ENCODE results near the gene U2SURP. TPM values are rescaled to one million over a fixed set of nuclear protein-coding genes. Genes with fewer than 3 reads are reported as not detected.

The U2SURP gene
- total RNA-seq, result 100 to 1,000 TPM; 134 to 147 TPM

- Mint-ChIP-seq H3K36me3 (peaks cover 3% of the 10 kb centered on the region), H3K4me3 (peak within 1 kb of the TSS; percentile 91), H3K4me1 (peaks cover 21% of the 10 kb centered on the region), H3K27me3 (peaks cover 2% of the 10 kb centered on the region), H3K27ac (peak within 1 kb of the TSS; percentile 99), H3K9me3 (no peaks in the 10 kb centered on the region)
- DNase-seq (peak; percentile 86), ATAC-seq (ENCODE audit: low read depth) (peak; percentile 88)
- POLR2A ChIA-PET, result interaction anchor here (0.5 to 3.1 kb wide), 13 partner anchors 10 to 1263 kb away, joined by 3 to 24 read pairs (median 4); partner anchors contain the start of genes ATR, DIPK2A, RNF7 and TFDP2
Observed at GRCh38 chr3:143001369-143002082, at the start of gene U2SURP. TSS of gene U2SURP (plus strand) at chr3:143001570. CDS start at chr3:143001629, 59 bp downstream.

DNA sequence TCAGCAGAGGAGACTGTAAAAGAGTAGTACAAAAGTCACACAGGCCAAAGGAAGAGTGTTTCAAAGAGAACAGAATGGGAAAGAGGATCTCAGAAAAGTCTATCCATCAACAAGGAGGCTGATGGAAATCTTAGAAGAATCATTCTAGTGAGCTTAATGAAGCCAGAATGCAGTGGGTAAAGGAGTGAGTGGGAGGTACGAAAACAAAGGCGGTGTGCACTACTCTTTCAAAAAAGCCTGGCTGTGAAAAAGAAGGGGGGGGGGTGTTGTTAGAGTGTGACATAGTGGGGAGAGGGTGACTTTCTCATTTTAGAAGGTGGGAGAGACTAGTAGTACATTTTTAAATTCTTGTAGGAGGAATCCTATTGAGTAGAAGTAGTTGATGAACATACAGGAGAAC is 49.6 kb upstream of the U2SURP start:
- Mint-ChIP-seq H3K4me3 (no peak overlapping the region), H3K4me1 (peaks cover 4% of the 10 kb centered on the region), H3K27me3 (peaks cover 49% of the 10 kb centered on the region), H3K36me3 (no peaks in the 10 kb centered on the region), H3K27ac (no peak overlapping the region), H3K9me3 (no peaks in the 10 kb centered on the region)
- DNase-seq, result no peak
- POLR2A ChIA-PET, result no interaction called here
- ATAC-seq (ENCODE audit: low read depth), result no peak

DNA sequence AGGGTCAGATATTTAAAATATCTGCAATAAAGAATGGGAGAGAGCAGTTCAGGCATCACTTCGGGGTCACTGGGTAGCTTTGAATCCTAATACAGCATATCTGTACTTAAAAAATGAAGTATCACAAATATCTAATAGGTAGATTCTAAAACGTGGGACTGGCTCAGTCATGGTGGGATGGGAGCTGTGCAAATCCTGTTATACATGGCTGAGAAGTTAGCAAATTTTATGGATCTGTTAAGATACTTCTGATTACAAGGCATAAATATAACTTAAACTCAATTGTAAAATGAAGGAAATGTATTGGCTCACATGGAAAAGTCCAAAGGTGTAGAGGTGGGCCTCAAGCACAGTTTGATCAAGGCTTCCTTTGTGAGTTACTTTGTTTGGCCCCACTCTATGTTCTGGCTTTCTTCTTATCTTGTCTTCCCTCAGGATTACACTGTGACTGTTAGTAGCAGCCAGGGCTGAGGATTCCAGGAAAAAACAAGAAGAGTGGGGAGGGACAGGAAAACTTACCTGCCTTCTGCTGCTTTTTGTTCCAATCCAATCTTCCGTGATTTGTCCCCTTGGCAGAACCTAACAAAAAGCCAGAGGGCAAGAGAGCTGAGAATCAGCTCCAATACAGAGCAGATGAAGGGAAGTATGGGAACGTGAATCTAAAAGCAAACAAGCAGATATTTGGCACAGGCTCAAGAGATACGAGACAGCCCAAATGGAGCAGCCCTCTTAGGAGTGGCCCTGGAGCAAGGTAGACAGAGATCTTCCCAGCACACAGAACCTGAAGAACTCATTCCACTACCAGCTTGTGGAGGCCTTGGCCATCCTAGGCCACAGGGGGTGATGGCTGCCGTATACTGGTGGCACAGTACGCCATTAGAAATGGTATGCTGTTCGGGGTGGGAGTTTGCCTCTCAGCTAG is 48.8 kb upstream of the U2SURP start:
- POLR2A ChIA-PET, result no interaction called here
- Mint-ChIP-seq H3K9me3 (no peaks in the 10 kb centered on the region), H3K27me3 (peaks cover 50% of the 10 kb centered on the region), H3K4me3 (no peak overlapping the region), H3K27ac (no peak overlapping the region), H3K4me1 (peaks cover 1% of the 10 kb centered on the region), H3K36me3 (no peaks in the 10 kb centered on the region)
- ATAC-seq (ENCODE audit: low read depth), result no peak
- DNase-seq, result no peak

DNA sequence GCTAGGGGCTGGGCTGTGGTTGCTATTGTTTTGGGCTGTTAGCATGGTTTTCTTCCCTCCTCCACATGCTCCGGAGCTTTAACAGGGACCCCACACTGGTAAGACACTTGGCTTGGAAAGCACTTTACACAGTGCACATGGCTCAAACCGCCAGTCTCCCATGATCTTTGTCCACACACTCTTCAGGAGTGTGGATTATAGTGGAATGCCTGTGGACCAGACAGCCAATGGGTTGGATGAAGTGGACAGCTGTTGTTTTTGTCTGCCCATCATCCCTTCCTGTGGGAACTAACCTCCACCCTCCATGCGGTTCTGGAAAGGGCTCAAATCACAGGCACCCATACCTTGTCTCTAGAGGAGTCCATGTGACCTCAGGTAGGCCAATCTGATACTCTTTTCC is 47.9 kb upstream of the U2SURP start:
- H3K9me3 Mint-ChIP-seq, result no peaks in the 10 kb centered on the region

DNA sequence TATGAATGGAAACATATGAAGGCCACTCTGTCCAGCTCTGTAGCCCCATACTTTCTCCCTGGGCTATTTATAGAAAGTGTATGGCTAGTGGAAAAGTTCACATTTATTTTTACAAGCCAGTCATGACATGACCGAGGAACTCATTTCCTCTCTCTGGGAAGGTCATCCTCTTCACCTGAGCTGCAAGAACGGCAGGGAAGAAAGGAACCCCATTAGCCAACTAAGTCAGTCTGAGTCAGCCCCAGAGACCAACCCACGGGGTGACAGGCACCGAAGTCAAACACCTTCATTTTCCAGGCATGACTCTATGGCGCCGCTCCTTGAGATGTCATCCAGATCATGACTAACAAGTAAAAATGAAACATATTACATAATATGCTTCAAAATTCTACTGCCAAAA is 42.7 kb upstream of the U2SURP start:
- ATAC-seq (ENCODE audit: low read depth), result no peak
- Mint-ChIP-seq H3K27me3 (peaks cover 61% of the 10 kb centered on the region), H3K36me3 (peaks cover 2% of the 10 kb centered on the region), H3K27ac (no peak overlapping the region), H3K4me3 (no peak overlapping the region), H3K4me1 (peaks cover 2% of the 10 kb centered on the region), H3K9me3 (no peaks in the 10 kb centered on the region)
- POLR2A ChIA-PET, result no interaction called here
- no peak for DNase-seq

More for the DNA sequence above, 47.9 kb upstream of the U2SURP start:
- POLR2A ChIA-PET, result no interaction called here
- ATAC-seq (ENCODE audit: low read depth) (no peak), DNase-seq (no peak)
- H3K4me1 Mint-ChIP-seq, result no peaks in the 10 kb centered on the region
- H3K4me3 Mint-ChIP-seq, result no peak overlapping the region
- no peak overlapping the region for H3K27ac Mint-ChIP-seq
- peaks cover 49% of the 10 kb centered on the region for H3K27me3 Mint-ChIP-seq
- no peaks in the 10 kb centered on the region for H3K36me3 Mint-ChIP-seq

DNA sequence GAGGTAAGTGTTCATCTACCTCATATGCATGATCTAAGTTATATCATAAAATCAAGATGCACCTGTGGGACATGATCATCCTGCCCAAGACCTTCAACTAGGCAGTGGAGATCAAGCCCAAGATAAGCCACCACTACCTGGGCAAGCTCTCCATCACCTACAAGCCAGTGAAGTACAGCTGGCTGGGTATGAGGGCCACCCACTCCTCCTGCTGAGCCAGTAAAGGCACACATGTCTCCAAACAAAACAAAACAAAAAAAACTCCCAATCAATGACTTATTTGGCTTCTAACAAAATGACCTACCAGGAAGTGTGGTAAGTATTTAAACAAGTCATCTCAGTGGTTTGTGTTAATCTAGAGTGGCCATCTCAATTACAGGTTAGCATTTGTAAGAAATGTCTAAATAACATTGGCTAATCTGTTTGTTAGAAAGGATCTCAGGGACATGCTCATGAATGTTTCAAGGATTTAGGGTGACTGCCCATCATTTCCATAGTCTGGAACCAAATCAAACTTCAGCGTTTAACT is 41.0 kb upstream of the U2SURP start:
- POLR2A ChIA-PET, result no interaction called here
- Mint-ChIP-seq H3K4me1 (peaks cover 5% of the 10 kb centered on the region), H3K9me3 (no peaks in the 10 kb centered on the region), H3K4me3 (no peak overlapping the region), H3K27ac (no peak overlapping the region), H3K27me3 (peaks cover 73% of the 10 kb centered on the region), H3K36me3 (peaks cover 2% of the 10 kb centered on the region)
- DNase-seq (no peak), ATAC-seq (ENCODE audit: low read depth) (no peak)

- no peaks in the 10 kb centered on the region for H3K9me3 Mint-ChIP-seq
- peaks cover 5% of the 10 kb centered on the region for H3K4me1 Mint-ChIP-seq
- H3K27ac Mint-ChIP-seq, result no peak overlapping the region
- POLR2A ChIA-PET, result no interaction called here
- ATAC-seq (ENCODE audit: low read depth) (no peak), DNase-seq (no peak)
- no peak overlapping the region for H3K4me3 Mint-ChIP-seq
- H3K27me3 Mint-ChIP-seq, result peaks cover 82% of the 10 kb centered on the region
- H3K36me3 Mint-ChIP-seq, result peaks cover 2% of the 10 kb centered on the region
Observed at GRCh38 chr3:142961539-142961938, 39.8 kb upstream of the U2SURP start.

DNA sequence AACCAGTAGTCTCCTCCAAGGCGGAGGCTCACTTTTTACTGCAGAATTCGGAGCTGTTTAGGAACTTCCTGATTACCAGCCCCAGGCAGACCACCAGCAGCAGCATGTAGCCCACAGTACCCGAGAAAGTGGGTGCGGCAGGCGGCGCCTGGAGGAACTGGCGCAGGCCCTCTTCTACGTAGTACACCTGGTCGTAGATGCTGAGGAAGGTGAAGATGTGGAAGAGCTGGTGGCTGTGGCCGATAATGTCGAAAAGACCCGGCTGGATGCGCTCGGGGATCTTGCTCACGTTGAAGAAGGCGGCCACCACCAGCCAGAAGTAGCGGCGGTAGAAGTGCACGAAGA is 39.2 kb upstream of the U2SURP start:
- Mint-ChIP-seq H3K4me3 (peak overlapping the region; percentile 77), H3K4me1 (peaks cover 5% of the 10 kb centered on the region), H3K27me3 (peaks cover 85% of the 10 kb centered on the region), H3K36me3 (peaks cover 2% of the 10 kb centered on the region), H3K27ac (no peak overlapping the region), H3K9me3 (no peaks in the 10 kb centered on the region)
- ATAC-seq (ENCODE audit: low read depth) (no peak), DNase-seq (no peak)
- POLR2A ChIA-PET, result no interaction called here

DNA sequence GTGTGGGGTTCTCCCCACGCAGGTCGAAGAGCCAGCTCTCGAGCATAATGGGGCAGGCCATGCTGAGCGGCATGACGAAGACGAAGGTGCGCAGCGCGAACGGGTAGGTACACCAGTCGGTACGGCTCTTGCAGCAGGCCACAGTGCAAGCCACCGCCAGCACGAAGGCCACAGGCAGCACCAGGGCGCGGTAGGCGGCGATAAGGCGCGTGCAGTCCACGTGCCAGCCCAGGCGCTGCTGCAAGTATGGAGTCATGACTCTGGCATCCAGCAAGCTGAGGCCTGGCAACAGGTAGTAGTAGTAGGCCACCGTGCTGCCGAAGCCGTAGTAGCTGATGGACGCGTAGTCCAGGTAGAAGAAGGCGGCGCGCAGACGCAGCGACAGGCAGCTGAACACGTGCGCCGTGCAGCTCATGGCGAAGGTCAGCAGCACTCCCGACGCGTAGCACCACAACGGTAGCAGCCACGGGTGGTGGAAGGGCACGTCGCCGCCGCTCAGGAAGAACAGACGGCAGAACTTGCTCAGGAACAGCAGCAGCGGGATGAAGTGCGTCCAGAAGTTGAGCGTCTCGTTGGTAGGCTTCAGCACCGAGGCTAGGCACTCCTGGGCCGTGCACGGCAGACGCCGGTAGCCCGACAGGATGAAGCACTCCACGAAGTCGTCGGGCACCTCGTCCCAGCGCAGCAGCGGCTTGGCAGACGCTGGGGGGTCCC is 38.7 kb upstream of the U2SURP start:
- H3K4me1 Mint-ChIP-seq, result peaks cover 5% of the 10 kb centered on the region
- no peaks in the 10 kb centered on the region for H3K9me3 Mint-ChIP-seq
- peaks cover 79% of the 10 kb centered on the region for H3K27me3 Mint-ChIP-seq
- POLR2A ChIA-PET, result no interaction called here
- ATAC-seq (ENCODE audit: low read depth), result peak; percentile 42
- peaks cover 2% of the 10 kb centered on the region for H3K36me3 Mint-ChIP-seq
- DNase-seq, result peak; percentile 37
- no peak overlapping the region for H3K27ac Mint-ChIP-seq
- H3K4me3 Mint-ChIP-seq, result peak overlapping the region; percentile 77

DNA sequence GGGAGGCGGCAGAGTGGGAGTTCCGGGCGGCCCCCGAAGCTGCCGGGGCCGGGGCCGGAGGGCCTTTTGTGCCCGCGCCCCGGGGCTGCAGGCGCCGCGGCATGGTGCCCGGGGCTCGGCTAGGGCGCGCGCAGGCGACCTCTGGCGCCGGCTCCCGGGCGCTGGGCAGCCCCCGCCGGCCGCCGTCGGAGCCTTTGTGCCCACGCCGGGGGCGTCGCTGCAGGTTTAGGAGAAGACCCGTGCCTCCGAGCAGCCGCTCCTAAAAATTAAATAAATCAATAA is 38.2 kb upstream of the U2SURP start:
- peak; percentile 35 for ATAC-seq (ENCODE audit: low read depth)
- H3K4me1 Mint-ChIP-seq, result peaks cover 5% of the 10 kb centered on the region

GRCh38 chr3:142963516-142964448 is 37.6 kb upstream of the U2SURP start, which contains the start of gene PAQR9:
TSS of gene PAQR9 (minus strand) at chr3:142963674. CDS start at chr3:142963336, 338 bp downstream.
- peaks cover 5% of the 10 kb centered on the region for H3K4me1 Mint-ChIP-seq
- ATAC-seq (ENCODE audit: low read depth), result peak; percentile 53
- POLR2A ChIA-PET, result no interaction called here
- peaks cover 73% of the 10 kb centered on the region for H3K27me3 Mint-ChIP-seq
- H3K9me3 Mint-ChIP-seq, result no peaks in the 10 kb centered on the region
- H3K36me3 Mint-ChIP-seq, result peaks cover 2% of the 10 kb centered on the region
- no peak within 1 kb of the TSS for H3K27ac Mint-ChIP-seq
- DNase-seq, result peak; percentile 49
- peak within 1 kb of the TSS; percentile 77 for H3K4me3 Mint-ChIP-seq

More for the DNA sequence above, 38.2 kb upstream of the U2SURP start:
- peaks cover 2% of the 10 kb centered on the region for H3K36me3 Mint-ChIP-seq
- no peak for DNase-seq
- peak overlapping the region; percentile 77 for H3K4me3 Mint-ChIP-seq
- peaks cover 76% of the 10 kb centered on the region for H3K27me3 Mint-ChIP-seq
- no peak overlapping the region for H3K27ac Mint-ChIP-seq
- no peaks in the 10 kb centered on the region for H3K9me3 Mint-ChIP-seq
- POLR2A ChIA-PET, result no interaction called here

- Mint-ChIP-seq H3K4me3 (no peak overlapping the region), H3K36me3 (peaks cover 2% of the 10 kb centered on the region), H3K4me1 (peaks cover 5% of the 10 kb centered on the region), H3K27me3 (peaks cover 63% of the 10 kb centered on the region), H3K9me3 (no peaks in the 10 kb centered on the region), H3K27ac (no peak overlapping the region)
- ATAC-seq (ENCODE audit: low read depth), result no peak
- POLR2A ChIA-PET, result no interaction called here
- DNase-seq, result no peak
Observed at GRCh38 chr3:142965581-142965980, 35.8 kb upstream of the U2SURP start.
